ENCODE data around the gene AKR7A3. TPM values are rescaled to one million over a fixed set of nuclear protein-coding genes. Genes with fewer than 3 reads are reported as not detected.

The AKR7A3 gene
- total RNA-seq, 1 donor from 2014 or later, result 1.7 TPM

DNA sequence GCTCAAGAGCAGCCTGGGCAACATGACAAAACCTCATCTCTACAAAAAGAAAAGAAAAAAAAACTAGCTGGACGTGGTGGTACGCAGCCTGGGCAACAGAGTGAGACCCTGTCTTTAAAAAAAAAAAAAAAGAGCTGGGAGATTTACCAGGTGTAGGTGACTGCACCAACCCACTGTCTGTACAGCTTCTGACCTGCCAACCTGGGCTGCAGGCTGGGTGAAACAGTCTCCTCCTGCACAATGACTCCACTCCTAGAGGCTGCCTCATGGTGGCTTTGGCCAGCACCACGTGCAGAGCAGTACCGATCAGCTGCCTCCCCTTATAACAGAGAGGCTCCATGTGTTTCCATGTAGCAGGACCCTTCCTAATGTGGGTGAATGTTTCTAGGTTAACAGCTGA lies 33.3 kb downstream of the AKR7A3 start:
- intact Hi-C loops (cut with micrococcal nuclease), result no loop called here

DNA sequence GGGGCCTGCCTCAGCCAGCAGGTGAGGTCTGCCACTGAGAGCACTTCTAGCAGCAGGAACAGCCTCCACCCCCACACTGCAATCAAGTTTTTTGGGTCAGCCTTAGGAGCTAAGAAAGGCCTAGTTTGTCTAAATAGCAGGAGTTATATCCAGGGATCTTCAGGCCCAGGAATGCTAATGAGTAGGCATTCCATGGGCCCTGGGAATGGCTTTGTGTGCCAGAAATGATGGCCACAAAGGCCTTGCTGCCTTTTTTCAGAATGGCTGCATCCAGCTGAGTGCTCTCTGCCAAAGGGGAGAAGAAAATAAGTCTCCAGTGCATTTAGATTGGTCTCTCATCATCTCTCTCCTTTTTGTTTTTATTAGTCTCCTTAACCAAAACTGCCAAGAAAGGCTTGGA lies 34.2 kb downstream of the AKR7A3 start:
- intact Hi-C loops (cut with micrococcal nuclease), result no loop called here

DNA sequence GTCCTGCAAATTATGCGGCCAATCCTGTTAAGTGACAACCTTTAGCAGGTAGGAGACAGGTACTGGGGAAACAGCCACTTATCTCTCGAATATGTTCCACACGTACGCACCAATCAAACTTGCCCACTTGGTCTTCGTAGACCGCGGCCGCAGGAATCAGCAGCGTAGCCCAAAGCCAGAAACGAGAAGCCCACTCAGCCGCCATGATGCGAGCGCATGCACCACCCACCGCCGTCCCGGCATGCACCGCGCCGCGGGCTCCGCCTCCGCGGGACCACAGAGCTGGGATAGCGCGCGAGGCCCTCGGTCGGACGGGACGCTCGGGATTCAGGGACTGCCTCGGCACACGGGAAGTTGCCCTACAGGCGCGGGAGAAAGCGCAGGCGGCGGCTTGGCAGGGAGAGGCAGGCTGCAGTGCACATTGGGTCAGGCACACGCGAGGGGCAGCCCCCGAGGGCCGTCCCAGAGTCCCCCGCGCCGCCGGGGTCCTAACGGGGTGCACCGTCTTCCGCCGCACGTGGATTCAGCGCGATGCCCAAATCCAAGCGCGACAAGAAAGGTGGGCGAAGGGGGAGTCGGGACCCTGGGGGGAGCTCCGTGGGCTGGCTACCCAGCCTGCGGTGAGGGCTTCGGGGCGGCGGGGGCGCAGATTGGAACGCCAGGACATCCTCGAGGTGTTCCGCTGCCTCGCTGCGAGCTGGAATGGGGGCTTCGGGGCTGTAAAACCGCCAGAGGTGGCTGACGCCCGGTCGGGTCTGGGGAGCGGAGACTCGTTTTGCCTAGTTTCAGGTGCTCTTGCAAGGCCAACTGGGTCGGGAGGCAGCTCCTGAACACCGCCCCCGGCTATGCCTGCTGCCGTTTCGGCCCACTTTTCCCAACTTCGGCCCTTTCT lies 37.0 kb downstream of the AKR7A3 start, which contains the start of the genes EMC1 and MRTO4:
Gene EMC1, minus strand, starts transcription at position 220 of the 892 bp plus-strand sequence. Its CDS starts 15 bp downstream, at position 205.
Gene MRTO4, plus strand, starts transcription at position 501 of the 892 bp plus-strand sequence. Its CDS starts 31 bp downstream, at position 532.
- intact Hi-C loops (cut with micrococcal nuclease), result loop anchor here (1.0 to 2.0 kb wide), 4 partner anchors 41 to 401 kb away; partner anchors contain the start of genes AKR7A2, ALDH4A1, SLC66A1 and UBR4

DNA sequence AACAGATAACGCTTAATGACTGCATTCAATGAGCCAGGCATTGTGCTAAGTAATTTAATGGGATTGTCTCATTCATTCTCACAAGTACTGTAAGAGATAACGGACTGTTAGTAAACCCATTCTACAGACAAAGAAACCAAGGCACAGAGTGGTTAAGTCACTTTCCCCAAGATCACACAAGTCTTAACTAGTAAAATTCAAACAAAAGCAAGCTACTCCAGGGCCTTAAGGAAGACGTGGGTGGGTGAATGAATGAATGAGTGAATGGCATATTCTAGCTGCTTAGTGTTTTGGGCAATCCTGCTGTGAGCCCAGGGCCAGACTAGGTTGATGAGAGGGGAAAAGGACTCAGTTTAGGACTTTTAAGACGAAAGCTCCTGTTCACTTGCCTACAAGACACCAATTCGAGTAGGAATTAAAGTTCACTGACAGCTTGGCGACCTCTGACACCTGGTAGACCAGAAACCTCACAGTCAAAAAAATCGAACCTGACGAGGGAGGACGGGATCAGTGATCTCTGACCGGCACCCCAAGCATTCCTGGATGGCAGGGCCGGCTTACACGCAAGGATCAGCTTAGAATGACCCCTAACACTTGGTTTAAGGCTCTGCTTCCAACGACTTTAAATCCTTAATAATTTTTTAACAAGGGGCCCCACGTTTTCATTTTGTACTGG lies 37.8 kb downstream of the AKR7A3 start:
- intact Hi-C loops (cut with micrococcal nuclease), result loop anchor here (1.0 to 2.0 kb wide), 4 partner anchors 40 to 402 kb away; partner anchors contain the start of genes AKR7A2, ALDH4A1, SLC66A1 and UBR4

DNA sequence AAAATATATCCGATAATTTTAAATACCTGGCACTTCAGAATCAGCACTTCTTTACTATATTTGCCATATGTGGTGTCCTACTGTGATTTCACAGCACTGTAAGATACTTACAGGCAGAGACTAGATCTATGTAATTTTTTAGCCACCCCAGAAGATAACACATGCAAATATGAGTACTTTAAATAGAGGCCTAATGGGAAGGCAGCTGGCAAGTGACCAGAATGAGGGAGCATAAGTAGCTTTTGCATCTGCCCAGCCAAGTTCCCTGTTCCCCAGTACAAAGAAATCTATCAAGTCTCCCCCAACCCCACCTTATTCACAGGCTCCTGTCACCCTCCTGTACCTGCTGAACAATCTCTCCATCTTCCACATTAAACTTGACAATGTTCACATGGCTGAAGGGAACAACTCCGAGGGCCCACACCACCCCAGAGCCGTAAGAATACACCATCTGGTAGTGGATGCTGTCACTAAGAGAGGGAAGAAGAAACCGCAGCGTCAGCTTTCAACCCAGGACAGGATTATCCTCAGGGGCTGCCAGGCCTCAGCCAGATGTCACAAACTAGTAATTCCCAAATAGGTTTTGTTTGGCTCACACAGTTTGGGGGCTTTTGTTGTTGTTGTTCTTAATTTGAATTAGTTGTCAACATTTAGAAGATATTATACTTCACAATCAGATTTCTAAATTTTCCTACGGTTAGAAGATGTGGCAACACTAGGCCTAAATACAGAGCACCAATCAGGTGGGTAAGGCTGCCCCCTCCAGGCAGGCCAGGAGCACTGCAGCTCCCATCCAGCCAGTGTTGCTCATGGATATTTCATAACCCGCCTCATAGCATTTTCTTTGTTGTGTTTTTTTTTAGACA lies 47.7 kb downstream of the AKR7A3 start:
- intact Hi-C loops (cut with micrococcal nuclease), result loop anchor here (1.0 kb wide), 3 partner anchors 62 to 357 kb away; no protein-coding TSS in a partner anchor

DNA sequence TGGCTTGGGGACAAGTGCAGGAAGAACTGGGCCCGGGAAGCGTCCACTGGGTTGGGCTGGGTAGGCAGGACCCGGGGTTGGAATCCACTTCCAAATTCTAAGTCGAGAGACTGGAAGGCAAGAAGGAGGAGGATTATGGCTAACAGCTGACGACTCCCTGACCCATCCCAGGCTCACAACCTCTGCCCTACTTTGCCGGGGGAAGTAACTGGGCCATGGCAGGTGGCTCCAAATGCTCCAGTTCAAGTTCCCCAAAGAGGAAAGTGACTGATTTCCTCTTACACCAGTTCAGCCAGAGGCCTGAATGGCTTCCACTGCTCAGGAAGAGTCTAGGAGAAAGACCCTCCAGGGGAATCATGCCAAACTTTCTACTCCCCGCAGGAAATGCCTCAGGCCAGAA lies 48.7 kb downstream of the AKR7A3 start:
- intact Hi-C loops (cut with micrococcal nuclease), result no loop called here

DNA sequence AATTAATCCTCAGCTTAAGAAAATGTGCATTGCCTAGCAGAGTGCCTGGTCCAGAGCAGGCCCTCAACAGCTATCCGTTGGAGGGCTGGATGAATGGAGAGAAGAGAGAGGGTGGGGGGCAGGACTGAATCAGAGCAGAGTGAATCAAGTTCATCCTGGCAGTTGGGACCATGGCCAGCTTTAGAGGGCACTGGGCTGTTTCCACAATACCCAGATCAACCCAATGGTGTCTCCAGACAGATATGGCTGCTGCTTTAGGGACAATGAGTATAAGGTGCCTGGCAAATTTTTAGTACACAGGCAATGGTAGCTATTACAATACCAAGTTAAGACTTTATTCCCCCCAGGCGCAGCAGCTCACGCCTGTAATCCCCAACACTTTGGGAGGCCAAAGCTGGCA lies 54.3 kb downstream of the AKR7A3 start:
- intact Hi-C loops (cut with micrococcal nuclease), result no loop called here

Other genes starting within 250 kb of the AKR7A3 start
- gene UBR4, start 78.5 kb downstream of the AKR7A3 start, total RNA-seq, result 121 and 127 TPM in 2 replicates
- 40.4 and 41.2 TPM in 2 replicates for gene EMC1, start 37.2 kb downstream of the AKR7A3 start, total RNA-seq
- gene MRTO4, start 37.0 kb downstream of the AKR7A3 start, total RNA-seq, result 55.0 and 57.6 TPM in 2 replicates
- 34.1 and 34.6 TPM in 2 replicates for gene AKR7A2, start 23.4 kb upstream of the AKR7A3 start, total RNA-seq
- 5.2 and 6.0 TPM in 2 replicates for gene SLC66A1, start 23.6 kb upstream of the AKR7A3 start, total RNA-seq
- gene CAPZB, start 196.8 kb upstream of the AKR7A3 start, total RNA-seq, result 520 and 529 TPM in 2 replicates

All from T-helper 2 cell treated with Interferon-gamma antibody and Interleukin-4, amounts not matched to agents 100 ng/mL and 5 ng/mL, for 36 hours (primary cell).